Inferior parietal cortex (tissue), 1 donor: Measurements from ENCODE around the gene TLK2.

ENCODE experiments used
- DNase-seq: peaks from one replicate; pipeline ENCODE4 v3.0.0-alpha.2; 2016; ENCODE audit errors: extremely low spot score

The TLK2 gene

DNA sequence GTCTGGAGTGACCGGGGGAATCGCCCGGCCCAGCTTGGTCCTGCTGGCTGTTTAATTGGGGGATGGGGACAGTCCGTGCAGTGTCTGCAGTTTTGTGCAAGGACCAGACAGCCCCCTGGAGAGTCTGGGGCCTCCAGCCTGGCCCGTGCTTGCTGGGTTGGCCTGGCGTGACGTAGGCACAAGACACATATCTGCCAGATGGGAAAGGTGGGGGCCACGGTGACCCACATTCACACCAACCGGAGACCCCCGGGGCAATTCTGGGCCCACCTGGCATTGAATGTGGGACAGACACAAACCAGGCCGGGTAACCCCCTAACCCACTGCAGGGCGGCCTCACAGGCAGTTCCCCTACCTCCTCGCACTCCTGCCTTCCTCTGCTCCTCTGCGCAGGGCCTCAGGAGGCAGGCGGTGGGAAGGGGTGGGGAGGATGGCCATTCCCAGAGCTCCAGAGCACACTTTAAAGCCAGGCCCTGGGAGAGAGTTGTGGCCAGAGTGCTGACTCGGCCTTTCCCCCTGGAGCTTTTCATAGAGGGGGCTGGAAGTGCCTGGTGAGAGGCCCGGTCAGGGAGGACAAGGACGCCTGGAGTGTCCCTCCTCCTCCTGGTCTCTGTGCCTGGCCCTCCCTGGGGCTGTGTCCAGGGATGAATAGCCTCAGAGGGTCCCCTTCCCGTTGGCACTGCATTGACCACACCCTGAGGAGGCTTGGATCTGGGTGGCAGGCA, 150.4 kb downstream of the TLK2 start:
- no peak for DNase-seq

DNA sequence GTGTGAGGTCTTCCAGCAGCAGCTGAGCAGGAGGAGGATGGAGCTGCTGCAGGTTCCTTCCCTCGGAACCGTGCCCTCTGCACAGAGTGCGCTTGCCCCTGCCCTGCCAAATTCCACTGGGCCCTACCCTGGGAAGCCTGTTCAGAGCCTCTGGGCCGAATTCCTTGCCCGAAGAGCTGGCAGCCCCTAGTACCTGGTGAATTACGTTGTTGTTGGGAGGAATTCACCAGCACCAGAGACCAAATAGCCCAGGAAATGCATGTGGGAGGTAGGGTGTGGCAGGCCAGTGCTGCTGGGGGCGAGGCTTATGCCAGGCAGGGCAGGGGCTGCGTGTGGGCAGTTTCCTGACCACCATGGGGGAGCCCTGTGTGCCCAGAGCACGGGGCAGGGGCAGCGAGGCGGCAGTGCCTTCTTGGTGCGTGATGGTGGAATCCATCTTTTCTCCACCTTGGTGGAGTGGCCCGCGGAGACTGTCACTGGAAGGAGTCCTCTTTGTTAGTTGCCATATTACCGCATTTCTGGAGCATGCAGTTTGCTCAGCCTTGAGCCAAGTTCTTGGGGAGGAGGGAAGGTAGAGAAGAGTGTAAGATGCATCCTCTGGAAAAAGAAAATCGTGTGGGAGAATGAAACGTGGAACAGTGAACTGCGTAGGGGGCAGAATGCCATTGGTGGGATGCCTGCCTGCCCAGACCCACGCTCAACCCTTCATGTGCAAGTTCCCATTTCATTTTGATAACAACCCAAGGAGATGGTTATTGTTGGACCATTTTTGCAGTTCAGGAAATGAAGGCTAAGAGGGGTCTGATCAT, 151.1 kb downstream of the TLK2 start:
- DNase-seq, result no peak

DNA sequence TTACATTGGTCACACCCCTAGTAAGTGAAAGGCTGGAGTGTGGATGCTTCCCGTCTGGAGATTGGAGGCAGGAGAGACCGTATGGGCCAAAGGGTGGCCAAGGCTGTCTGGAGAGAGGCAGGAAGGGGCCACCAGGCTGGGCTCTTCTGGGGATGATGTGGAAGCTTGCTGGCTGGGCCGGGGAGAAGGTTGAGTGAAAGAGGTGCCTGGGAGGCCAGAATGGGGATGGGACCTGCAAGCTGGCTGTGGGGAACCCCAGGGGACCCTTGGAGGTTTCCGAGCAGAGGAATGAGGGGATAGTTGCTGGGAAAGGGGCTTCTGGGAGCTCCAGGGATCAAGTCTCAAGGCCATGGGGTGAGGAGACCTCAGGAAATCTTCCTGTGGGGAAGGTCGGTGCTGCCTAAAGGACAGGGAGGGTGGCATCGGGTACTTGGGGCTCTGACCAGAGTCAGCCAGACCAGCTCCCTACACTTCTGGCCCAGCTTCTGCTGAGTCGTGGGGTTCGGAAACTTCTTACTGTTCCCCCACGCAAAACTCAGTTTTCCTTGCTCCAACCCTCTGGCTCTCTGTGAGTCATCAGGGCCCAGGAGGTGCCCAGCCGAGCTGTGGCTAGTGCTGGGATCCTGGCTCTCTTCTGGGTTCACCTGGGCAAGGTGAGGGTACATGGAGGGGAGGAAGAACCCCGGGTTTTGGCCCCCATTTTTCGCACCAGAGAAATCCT, 151.9 kb downstream of the TLK2 start:
- DNase-seq, result no peak

DNA sequence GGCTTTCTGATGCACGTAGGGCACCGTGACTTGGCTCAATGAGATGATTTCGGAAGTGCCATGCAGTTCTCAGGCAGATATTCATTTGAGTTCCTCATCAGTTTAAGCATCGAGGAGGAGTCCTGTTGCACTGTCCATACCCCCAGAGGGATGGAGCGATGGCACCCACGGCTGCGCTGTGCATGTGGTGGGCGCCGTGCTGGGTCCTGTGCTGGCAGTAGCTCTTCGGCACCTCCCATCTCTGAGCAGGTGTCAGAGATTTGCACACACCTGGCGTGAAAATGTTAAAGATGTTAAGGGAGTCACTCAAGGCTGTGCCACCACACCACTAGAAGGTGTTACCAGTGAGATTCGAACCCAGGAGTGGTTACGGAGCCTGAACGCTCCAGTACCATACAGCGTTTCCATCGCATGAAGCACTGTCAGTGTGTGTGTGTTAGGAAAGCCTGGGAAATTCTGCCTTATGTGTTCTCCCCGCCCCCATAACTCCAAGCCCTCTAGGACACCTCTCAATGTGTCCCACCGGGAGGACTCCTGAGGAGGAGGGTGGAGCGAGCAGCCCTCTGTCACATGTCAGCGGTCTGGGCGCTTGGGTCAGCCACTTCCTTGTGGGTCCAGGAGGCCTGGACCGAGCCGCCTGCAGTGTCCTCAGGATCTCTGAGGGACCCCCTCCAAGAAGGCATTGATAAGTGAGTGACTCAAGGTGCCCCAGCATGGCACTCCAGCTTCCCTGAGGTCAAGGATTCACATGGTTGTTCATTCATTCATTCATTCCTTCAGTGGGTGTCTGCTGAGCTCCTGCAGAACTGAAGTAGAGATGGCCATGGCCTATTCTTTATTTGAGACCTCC, 152.7 kb downstream of the TLK2 start:
- DNase-seq, result no peak

DNA sequence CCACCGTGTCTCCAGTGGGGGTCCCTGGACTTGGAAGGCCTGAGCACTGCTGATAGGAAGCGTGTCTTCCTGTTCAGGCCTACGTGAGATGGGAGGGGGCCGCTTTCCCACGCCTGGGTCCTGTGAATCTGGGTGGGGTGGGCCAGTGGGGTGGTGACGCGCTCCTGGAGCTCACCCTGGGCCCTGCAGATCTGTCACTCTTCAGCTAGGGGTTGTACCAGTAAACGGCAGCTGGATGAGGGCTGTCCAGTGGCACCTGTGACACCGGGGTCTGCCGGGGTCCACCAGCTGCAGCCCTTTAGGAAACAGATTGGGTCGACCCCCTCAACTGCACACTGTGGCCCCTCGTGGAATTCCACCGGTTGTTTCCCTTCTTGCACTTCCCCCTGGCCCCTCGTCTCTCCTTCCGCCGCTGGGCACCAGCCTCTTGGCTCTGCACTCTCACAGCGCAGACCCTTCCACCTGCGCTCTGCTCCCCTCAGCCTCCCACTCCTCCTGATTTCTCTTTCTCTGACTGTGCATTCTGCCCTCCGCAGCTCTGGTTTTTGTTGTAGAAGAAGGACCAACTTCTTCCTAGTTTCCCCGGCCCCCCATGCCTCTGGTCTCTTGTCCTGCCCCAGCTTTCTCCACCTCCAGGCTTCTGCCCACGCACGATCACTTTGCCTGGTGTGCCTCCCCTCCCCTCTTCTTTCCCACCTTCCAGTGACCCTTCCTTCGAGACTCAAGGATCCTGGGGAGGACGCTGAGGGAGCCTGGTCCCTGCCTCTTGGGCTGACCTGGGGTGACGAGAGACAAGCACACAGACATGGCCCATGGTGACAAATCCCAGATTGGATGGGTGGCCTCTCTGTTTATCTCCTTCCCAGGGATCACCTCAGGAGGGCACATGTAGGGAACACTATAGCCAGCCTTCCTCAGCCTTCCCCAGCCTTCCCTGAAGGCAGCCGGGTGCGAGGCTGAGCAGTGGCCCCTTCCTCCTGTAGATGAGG, 153.6 kb downstream of the TLK2 start:
- no peak for DNase-seq

DNA sequence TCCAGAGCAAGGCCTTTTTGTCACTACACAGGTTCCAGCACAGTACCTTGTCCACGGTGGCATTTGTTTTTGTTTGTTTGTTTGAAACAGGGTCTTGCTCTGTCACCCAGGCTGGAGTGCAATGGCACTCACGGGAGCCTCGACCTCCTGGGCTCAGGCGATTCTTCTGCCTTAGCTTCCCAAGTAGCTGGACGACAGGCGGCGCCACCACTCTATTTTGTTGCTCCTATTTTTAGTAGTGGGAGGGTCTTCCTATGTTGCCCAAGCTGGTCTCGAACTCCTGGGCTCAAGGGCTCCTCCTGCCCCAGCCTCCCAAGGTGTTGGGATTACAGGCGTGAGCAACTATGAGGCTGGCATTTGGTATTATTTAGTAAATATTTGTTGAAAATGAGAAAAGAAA, 159.2 kb downstream of the TLK2 start:
- DNase-seq, result no peak

DNA sequence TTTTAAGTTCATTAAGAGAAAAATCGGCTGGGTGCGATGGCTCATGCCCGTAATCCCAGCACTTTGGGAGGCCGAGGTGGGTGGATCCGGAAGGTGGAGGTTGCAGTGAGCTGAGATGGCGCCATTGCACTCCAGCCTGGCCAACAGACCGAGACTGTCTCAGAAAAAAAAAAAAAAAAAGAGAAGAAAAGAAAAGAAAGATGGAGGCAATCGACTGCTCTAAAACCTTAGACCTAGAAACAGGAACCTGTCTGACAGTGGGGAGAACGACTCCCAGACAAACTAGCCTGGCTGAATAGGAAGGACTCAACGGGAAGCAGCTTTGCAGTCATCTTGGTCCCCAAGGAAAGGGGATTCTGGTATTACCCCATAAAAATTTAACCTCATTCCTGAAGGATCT, 162.5 kb downstream of the TLK2 start:
- DNase-seq, result no peak

DNA sequence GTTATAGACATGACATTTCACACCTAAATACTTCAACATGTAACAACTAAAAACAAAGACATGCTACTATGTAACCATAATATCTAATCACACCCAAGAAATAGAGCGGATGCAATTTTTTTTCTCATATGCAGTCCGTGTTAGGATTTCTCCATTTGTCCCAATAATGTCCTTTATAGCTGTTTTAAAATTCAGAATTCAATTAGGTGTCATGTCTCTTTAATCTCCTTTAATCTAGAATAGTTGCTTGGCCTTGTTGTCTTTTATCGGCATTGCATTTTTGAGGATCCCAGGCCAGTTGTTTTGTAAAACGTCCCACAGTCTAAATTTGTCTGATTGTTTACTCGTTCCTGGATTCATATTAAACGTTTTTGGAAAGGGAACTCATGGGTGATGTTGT, 163.3 kb downstream of the TLK2 start:
- no peak for DNase-seq

DNA sequence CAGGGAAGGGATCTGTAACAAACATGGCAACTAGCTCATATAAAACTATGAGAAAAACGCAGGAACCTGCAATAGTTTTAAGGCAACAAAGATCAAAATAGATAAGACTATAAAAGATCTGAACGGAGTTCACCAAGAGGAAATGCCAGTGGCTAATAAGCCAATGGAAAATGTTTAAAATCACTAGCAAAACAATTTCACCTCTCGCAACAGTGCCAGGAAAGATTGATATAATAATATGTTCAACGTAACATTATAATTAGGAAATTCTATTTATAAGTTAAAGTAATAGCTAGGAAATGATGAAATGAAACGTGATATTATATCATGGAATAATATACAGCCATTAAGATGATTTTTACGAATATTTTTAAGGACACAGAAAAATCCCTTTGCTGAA, 164.9 kb downstream of the TLK2 start:
- no peak for DNase-seq

DNA sequence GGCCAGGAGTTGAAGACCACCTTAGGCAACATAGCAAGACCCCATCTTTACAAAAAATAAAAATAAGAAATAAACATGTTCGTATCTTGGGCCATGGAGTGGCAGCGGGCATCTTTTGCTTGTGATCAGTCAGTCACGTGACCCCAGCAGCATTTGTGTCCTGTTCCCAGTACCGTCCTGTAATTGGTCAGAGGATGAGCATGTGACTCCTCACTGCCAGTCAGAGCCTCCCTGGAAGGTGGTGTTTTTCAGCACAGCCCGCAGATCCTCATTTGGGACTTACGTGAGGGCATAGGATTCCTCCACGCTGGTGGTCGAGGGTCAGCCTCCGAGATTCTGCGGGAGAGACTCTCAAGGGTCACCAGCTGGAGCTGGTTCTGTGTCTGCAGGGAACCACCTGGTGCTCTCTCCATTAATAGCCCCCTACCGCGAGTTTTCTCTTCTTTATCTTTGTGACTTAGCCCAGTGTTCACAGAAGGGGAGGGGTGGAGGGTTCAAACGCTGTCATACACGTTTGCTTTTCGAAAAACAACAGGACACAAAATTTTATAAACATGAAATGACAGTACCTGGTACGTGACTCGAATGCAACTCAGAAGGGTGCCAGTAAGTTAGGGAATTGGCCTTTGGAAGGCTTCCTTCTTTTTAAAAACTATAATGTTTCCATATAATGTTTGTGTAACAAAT, 166.0 kb downstream of the TLK2 start:
- no peak for DNase-seq

DNA sequence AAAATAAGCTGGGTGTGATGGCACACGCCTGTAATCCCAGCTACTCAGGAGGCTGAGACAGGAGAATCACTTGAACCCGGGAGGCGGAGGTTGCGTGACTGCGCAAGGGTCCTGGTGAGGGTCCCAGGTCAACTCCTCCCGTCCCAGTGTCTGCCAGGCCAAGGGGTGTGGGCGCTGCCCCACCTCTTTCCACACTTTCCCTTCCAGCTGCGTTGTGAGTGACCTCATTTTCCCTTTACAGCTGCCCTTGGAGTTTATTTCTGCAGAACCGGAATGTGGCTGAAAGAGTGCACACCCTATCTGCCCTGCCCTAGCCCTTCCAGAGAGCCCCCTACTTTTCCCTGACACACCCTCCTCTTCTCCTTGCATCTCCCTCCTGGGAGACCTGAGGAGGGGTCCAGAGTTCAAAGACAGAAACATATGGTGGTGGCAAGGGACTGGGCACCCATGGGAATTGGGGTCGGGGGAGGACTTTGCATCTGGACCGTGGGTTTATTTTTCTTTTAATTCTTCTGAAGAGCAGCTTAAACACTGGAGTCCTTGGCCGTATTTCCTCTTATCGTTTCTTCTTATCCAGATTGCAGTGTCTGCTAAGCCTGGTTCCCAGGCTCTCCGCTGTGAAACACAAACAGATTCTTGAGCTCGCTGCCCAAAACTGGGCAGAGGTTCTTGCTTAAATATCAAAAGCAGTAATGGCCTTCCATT, 169.8 kb downstream of the TLK2 start:
- no peak for DNase-seq

DNA sequence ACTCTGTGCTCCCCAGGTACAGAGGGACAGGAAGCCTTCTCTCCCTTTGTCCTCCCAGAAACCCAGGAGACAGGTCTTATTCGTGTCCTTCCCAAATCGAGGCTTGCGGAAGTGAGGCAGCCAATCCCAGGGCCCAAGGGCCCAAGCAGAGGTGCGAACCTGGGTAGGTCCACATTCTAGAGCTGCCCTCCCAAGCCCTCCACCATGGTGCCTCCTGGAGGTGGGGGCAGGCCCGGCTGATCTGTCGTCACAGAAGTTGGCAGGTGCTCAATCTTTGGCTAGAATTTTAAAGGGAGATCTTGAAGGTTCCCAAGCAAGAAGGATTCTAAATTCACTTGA, 170.3 kb downstream of the TLK2 start:
- DNase-seq, result no peak

DNA sequence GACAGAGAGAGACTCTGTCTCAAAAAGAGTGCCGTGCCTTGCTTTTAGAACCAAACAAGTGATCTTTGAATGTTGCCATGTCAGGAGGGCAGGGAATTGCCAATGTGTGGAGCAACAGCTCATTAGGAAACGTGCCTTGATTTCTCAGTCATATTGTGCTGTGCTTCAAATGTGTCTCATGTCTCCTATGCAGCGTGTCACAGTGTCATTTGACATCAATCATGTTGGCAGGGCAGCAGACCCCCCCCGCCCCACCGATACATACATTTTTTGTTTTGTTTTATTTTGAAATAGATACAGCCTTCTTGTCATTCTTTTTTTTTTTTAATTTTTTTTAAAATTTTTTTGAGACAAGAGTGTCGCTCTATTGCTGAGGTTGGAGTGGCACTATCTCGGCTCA, 170.9 kb downstream of the TLK2 start:
- no peak for DNase-seq

DNA sequence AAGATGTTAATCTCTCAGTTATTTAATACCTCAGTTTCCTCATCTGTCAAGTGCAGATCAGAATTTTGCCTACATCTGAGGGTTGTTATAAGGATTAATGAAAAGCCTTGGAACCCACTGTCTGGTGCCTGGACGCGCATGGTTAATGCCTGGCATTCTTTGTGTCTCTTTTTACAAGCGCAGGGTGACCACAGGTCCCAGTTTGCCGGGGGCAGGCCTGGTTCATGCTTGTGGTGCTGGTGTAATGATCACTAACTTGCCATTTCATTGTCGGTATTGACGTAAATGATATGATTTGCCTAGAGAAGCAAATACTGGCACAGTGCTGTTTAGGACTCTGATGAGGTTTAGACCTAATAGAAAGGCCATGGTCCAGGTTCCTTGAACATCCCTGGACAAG, 172.0 kb downstream of the TLK2 start:
- DNase-seq, result no peak

DNA sequence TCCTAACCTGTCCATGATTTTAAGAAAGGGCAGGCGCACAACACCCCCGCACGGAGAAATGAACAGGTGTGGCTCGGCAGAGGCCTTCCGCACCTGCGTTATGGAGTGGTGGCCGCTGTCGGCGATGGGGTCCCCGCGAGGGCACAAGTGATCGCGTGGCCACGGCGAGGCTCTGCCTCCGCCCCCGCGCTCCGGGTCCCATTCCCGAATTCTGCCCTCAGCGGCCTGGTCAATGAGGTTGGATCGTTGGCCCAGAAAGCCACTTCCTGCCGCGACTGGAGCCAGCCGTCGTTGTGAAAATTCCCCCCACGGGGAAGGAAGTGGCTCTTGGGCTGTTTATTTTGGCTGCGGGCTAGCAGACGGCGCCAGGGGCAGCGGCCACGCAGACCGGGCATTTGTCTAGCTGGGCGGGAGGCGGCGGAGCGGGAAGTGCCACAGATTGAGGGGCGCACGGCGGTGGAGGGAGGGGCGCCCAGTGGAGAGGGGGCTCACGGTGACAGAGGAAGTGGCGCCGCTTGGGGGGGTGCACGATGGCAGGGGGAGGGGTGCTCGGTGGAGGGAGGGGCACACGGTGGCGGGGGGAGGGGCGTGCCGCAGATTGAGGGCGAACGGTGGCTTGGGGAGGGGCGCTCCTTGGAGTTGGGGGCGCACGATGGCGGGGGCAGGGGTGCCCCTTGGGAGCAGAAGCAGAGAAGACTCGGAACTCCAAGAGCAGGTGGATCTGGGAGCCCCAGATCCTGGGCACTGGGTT, 173.8 kb downstream of the TLK2 start:
- DNase-seq, result no peak

DNA sequence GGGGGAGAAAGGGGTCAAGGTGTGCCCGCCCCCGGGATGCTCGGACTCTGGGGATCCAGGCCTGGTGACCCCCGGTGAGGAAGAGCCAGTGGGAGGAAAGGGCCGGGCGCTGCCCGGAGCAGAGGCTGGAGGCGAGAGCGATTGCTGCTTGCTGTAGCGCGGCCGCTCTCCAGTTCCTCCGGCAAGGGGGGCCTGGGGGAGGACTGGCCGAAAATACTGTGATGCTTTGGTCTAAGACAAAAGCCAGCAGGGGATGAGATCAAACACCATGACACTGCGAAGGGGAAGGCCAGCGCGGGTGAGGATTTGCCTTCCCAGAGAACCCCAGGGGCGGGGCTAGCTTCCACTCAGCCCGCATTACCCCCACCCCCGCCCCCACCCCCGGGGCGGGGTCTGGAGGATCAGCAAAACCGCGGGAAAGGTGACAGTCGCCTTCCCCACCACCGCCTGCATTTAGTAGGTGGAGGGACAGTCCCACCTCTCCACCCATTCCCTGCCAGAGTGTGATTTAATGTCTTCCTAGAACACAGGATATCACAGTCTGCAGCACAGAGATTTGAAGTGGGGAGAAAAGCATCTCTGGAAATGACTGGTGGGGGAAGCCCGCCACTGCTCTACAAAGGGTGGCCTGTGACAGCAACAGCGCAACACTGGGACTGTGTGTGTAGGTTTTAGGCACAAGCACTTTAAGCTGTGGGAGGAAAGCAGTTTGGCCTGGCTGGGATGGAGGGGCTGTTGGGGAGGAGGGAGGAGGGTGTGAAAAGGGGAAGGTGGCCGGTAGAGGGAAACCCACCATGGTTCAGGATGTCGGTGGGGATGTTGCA, 174.6 kb downstream of the TLK2 start:
- peak; percentile 27 for DNase-seq

DNA sequence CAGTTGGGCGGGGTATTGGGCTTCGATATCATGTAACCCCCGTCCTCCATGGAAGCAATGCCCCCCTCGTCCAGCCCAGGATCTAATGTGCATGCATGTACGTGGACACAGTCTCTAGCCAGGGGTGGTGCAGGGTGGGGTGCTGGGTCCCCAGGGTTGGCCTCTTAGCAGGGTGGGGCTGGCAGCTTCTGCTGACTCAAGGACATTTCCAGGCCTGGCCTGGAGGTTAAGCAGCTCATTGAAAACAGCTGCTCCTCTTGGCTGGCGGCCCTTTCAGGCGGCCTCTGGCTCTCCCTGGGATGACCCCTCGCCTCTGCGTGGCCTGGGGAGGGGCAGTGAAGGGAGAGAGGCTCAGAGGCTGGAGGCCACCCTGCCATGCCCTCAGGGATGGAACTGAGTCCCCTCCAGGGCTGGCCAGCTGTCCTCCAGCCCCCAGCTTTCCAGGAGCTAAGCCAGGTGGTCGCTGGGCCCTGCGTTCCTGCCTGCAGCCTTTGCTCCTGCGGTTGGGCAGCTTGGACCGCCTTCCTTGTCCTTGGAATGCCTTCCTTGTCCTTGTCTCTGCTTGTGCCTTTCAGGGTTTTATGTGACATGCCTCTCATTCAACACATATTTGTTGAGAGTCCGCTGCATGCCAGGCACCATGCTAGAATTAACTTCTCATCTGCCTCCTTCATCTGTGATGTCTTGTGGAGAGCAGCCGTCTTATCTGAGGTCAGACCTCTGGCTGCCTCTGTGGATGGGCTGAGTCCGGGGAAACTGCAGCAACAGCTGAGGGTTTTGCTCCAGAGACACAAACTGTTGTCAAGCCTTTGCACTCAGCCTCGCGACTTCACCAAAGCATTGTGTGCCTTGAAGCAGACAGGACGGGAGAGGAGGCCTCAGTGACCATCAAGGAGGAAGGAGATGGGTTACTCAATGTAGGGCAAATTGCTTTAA, 175.5 kb downstream of the TLK2 start:
- DNase-seq, result no peak
